Measurements from ENCODE around the gene OMG.
"Not testable (repeated sequence)": the region's sequence is repeated elsewhere in the genome, so short reads cannot be mapped to it uniquely, and the experiment has no call there.

Gene OMG

DNA sequence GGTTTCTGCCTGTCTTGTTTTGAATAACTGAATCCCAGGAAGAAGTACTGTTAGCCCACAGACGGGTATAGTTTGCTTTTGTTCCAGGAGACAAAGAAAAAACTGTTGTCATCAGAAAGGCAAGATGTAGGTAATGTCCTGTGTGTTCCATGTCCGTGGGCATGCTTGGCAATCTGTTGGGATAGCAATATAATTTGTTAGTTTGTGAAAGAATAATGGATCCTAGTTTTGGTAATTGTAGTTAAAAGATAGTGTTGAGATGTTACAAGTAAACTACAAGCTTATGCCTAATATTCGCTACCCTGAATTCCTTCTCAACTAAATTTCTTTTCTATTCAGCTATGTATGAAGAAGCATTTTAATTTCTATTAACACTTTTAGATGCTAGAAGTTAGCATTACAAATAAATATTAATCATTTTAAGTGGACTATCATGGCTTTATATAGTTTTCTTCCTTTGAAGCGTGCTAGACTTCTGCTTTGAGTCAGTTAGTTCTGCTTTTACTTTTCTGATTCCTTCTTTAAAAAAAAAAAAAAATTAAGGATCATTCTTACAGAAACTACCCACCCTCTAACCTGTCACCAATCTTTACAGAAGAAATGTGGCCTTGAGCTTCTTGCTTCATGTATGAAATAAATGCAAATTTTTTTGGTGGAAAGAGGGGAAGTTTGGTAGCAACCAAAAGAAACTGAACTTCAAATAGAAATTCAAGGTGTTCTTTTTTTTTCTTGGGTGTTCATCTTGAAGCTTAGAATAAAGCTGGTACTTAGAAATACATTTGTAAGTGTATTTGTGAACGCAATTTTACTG lies 22.0 kb upstream of the OMG start:
- no peak overlapping the region for H3K27ac ChIP-seq (ENCODE audit: low read depth, low read length)
- no peaks in the 10 kb centered on the region for H3K9me3 ChIP-seq (ENCODE audit: control insufficient read depth, insufficient read depth, low read length)
- H3K4me1 ChIP-seq (ENCODE audit: control insufficient read depth, insufficient read depth, low read length) = peaks cover 10% of the 10 kb centered on the region; the same call in 1 of the 2 replicates
- H3K27me3 ChIP-seq (ENCODE audit: control insufficient read depth, insufficient read depth, low read length) = no peaks in the 10 kb centered on the region
- no peaks in the 10 kb centered on the region for H3K36me3 ChIP-seq (ENCODE audit: control insufficient read depth, insufficient read depth, low read length)
- H3K9ac ChIP-seq (ENCODE audit: low read depth, low read length) = no peak overlapping the region; the same call in 1 of the 2 replicates
- no peak overlapping the region for H3K4me3 ChIP-seq (ENCODE audit: low read depth, low read length)

- Histone ChIP-seq H3K9ac (ENCODE audit: low read depth, low read length) (no peak overlapping the region), H3K4me1 (ENCODE audit: control insufficient read depth, insufficient read depth, low read length) (peaks cover 10% of the 10 kb centered on the region; the same call in 1 of the 2 replicates), H3K27ac (ENCODE audit: low read depth, low read length) (peak overlapping the region; percentile 18), H3K27me3 (ENCODE audit: control insufficient read depth, insufficient read depth, low read length) (no peaks in the 10 kb centered on the region), H3K36me3 (ENCODE audit: control insufficient read depth, insufficient read depth, low read length) (no peaks in the 10 kb centered on the region), H3K4me3 (ENCODE audit: low read depth, low read length) (no peak overlapping the region), H3K9me3 (ENCODE audit: control insufficient read depth, insufficient read depth, low read length) (no peaks in the 10 kb centered on the region)
Measured at GRCh38 chr17:31318298-31318801, 21.3 kb upstream of the OMG start.

DNA sequence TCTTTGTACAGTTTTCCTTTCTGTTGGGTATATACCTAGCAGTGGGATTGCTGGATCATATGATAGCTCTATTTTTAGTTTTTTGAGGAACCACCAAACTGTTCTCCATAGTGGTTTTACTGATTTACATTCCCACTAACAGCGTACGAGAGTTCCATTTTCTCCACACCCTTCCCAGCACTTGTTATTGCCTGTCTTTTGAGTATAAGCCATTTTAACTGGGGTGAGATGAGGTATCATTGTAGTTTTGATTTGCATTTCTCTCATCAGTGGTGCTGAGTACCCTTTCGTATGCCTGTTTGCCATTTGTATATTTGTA lies 17.7 kb upstream of the OMG start:
- no peaks in the 10 kb centered on the region for H3K36me3 ChIP-seq (ENCODE audit: control insufficient read depth, insufficient read depth, low read length)
- H3K4me3 ChIP-seq (ENCODE audit: low read depth, low read length) = no peak overlapping the region
- no peak overlapping the region for H3K27ac ChIP-seq (ENCODE audit: low read depth, low read length)
- H3K4me1 ChIP-seq (ENCODE audit: control insufficient read depth, insufficient read depth, low read length) = peaks cover 10% of the 10 kb centered on the region; the same call in 1 of the 2 replicates
- no peak overlapping the region for H3K9ac ChIP-seq (ENCODE audit: low read depth, low read length)
- no peaks in the 10 kb centered on the region for H3K9me3 ChIP-seq (ENCODE audit: control insufficient read depth, insufficient read depth, low read length)
- H3K27me3 ChIP-seq (ENCODE audit: control insufficient read depth, insufficient read depth, low read length) = no peaks in the 10 kb centered on the region

DNA sequence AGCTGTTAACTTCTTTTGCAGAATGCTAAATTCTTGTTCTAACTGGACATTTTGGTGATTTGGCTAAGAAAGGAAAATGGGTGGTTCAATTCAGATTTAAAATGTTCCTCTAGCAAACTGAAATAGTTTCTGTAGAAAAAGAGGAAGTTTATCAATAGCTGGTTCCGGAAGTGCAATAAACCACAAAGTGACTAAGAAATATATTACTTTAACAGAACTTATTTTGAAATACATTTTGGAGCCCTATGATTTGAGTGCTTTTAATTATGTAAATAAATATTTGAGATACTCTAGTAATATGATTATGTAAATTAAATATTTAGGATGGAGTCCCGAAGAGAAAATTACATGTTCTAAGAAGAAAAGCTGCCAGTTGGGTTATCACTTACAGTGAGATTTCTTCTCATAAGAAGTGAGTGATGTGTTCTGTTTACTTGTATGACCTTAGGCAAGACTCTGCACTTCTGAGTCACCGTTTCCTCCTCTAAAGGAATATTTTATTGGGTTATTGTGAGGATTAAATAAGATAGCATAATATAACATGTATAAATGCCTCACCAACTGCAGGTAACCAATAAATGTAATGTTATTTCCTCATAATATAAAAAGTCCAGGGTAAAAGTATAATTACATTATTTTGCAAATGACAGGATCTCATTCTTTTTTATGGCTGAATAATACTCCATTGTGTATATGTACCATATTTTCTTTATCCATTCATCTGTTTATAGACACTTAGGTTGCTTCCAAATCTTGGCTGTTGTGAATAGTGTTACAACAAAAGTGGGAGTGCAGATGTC lies 17.1 kb upstream of the OMG start, which contains the start of gene EVI2B:
Gene EVI2B, minus strand, starts transcription at position 73 of the 800 bp plus-strand sequence. CDS start 8,445 bp downstream, outside the sequence.
- Histone ChIP-seq H3K9ac (ENCODE audit: low read depth, low read length) (no peak within 1 kb of the TSS), H3K36me3 (ENCODE audit: control insufficient read depth, insufficient read depth, low read length) (no peaks in the 10 kb centered on the region), H3K4me1 (ENCODE audit: control insufficient read depth, insufficient read depth, low read length) (peaks cover 10% of the 10 kb centered on the region; the same call in 1 of the 2 replicates), H3K27ac (ENCODE audit: low read depth, low read length) (no peak within 1 kb of the TSS), H3K27me3 (ENCODE audit: control insufficient read depth, insufficient read depth, low read length) (no peaks in the 10 kb centered on the region), H3K4me3 (ENCODE audit: low read depth, low read length) (no peak within 1 kb of the TSS), H3K9me3 (ENCODE audit: control insufficient read depth, insufficient read depth, low read length) (no peaks in the 10 kb centered on the region)

- not testable (repeated sequence) for H3K4me3 ChIP-seq (ENCODE audit: low read depth, low read length); H3K27me3 ChIP-seq (ENCODE audit: control insufficient read depth, insufficient read depth, low read length); H3K27ac ChIP-seq (ENCODE audit: low read depth, low read length); H3K9me3 ChIP-seq (ENCODE audit: control insufficient read depth, insufficient read depth, low read length); H3K36me3 ChIP-seq (ENCODE audit: control insufficient read depth, insufficient read depth, low read length); H3K4me1 ChIP-seq (ENCODE audit: control insufficient read depth, insufficient read depth, low read length); H3K9ac ChIP-seq (ENCODE audit: low read depth, low read length)
Measured at GRCh38 chr17:31312223-31312622, 15.2 kb upstream of the OMG start.

GRCh38 chr17:31311526-31311925 lies 14.5 kb upstream of the OMG start:
- H3K4me3 ChIP-seq (ENCODE audit: low read depth, low read length) = no peak overlapping the region
- no peaks in the 10 kb centered on the region for H3K4me1 ChIP-seq (ENCODE audit: control insufficient read depth, insufficient read depth, low read length)
- H3K36me3 ChIP-seq (ENCODE audit: control insufficient read depth, insufficient read depth, low read length) = no peaks in the 10 kb centered on the region
- no peak overlapping the region for H3K9ac ChIP-seq (ENCODE audit: low read depth, low read length)
- H3K9me3 ChIP-seq (ENCODE audit: control insufficient read depth, insufficient read depth, low read length) = no peaks in the 10 kb centered on the region
- no peak overlapping the region for H3K27ac ChIP-seq (ENCODE audit: low read depth, low read length)
- H3K27me3 ChIP-seq (ENCODE audit: control insufficient read depth, insufficient read depth, low read length) = no peaks in the 10 kb centered on the region

- Histone ChIP-seq H3K9ac (ENCODE audit: low read depth, low read length) (no peak overlapping the region), H3K4me1 (ENCODE audit: control insufficient read depth, insufficient read depth, low read length) (no peaks in the 10 kb centered on the region), H3K27me3 (ENCODE audit: control insufficient read depth, insufficient read depth, low read length) (no peaks in the 10 kb centered on the region), H3K9me3 (ENCODE audit: control insufficient read depth, insufficient read depth, low read length) (no peaks in the 10 kb centered on the region), H3K27ac (ENCODE audit: low read depth, low read length) (no peak overlapping the region), H3K36me3 (ENCODE audit: control insufficient read depth, insufficient read depth, low read length) (no peaks in the 10 kb centered on the region), H3K4me3 (ENCODE audit: low read depth, low read length) (no peak overlapping the region)
Measured at GRCh38 chr17:31310886-31311285, 13.8 kb upstream of the OMG start.

DNA sequence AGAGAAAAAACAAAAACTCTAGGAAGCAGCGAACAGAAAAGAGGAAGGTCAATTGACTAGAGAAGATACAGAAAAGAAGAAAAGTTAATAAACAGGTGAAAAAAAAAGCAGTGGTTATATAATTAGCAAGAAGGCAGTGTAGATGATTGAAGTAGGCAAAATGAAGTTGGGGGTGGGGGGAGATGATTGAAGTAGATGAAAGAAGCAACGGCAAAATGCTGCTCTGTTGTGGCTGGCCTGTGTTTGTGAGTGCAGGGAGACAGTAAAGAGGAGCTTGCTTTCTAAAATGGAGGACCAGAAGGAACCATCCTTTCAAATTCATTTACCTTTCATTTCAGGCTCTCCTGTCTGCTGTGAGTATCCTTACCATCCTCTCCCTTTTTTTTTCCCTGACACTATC lies 13.2 kb upstream of the OMG start:
- no peaks in the 10 kb centered on the region for H3K4me1 ChIP-seq (ENCODE audit: control insufficient read depth, insufficient read depth, low read length)
- H3K9ac ChIP-seq (ENCODE audit: low read depth, low read length) = no peak overlapping the region
- no peaks in the 10 kb centered on the region for H3K27me3 ChIP-seq (ENCODE audit: control insufficient read depth, insufficient read depth, low read length)
- no peak overlapping the region for H3K4me3 ChIP-seq (ENCODE audit: low read depth, low read length)
- no peaks in the 10 kb centered on the region for H3K36me3 ChIP-seq (ENCODE audit: control insufficient read depth, insufficient read depth, low read length)
- no peak overlapping the region for H3K27ac ChIP-seq (ENCODE audit: low read depth, low read length)
- no peaks in the 10 kb centered on the region for H3K9me3 ChIP-seq (ENCODE audit: control insufficient read depth, insufficient read depth, low read length)

- Histone ChIP-seq H3K4me1 (ENCODE audit: control insufficient read depth, insufficient read depth, low read length) (no peaks in the 10 kb centered on the region), H3K27ac (ENCODE audit: low read depth, low read length) (no peak overlapping the region), H3K4me3 (ENCODE audit: low read depth, low read length) (no peak overlapping the region), H3K9me3 (ENCODE audit: control insufficient read depth, insufficient read depth, low read length) (no peaks in the 10 kb centered on the region), H3K9ac (ENCODE audit: low read depth, low read length) (no peak overlapping the region), H3K36me3 (ENCODE audit: control insufficient read depth, insufficient read depth, low read length) (no peaks in the 10 kb centered on the region), H3K27me3 (ENCODE audit: control insufficient read depth, insufficient read depth, low read length) (no peaks in the 10 kb centered on the region)
Measured at GRCh38 chr17:31309556-31309955, 12.5 kb upstream of the OMG start.

GRCh38 chr17:31308372-31309334 lies 11.6 kb upstream of the OMG start:
- H3K4me3 ChIP-seq (ENCODE audit: low read depth, low read length) = no peak overlapping the region
- no peaks in the 10 kb centered on the region for H3K9me3 ChIP-seq (ENCODE audit: control insufficient read depth, insufficient read depth, low read length)
- H3K27me3 ChIP-seq (ENCODE audit: control insufficient read depth, insufficient read depth, low read length) = no peaks in the 10 kb centered on the region
- H3K36me3 ChIP-seq (ENCODE audit: control insufficient read depth, insufficient read depth, low read length) = no peaks in the 10 kb centered on the region
- no peak overlapping the region for H3K27ac ChIP-seq (ENCODE audit: low read depth, low read length)
- no peaks in the 10 kb centered on the region for H3K4me1 ChIP-seq (ENCODE audit: control insufficient read depth, insufficient read depth, low read length)
- no peak overlapping the region for H3K9ac ChIP-seq (ENCODE audit: low read depth, low read length)

Data from HUES48 (cell line).